ENCODE results near the gene EFCAB6. TPM values are rescaled to one million over a fixed set of nuclear protein-coding genes. Genes with fewer than 3 reads are reported as not detected.

Gene EFCAB6
- total and polyA plus RNA-seq, 8 donors: 0.29 to 10.5 (median 3.5) TPM

DNA sequence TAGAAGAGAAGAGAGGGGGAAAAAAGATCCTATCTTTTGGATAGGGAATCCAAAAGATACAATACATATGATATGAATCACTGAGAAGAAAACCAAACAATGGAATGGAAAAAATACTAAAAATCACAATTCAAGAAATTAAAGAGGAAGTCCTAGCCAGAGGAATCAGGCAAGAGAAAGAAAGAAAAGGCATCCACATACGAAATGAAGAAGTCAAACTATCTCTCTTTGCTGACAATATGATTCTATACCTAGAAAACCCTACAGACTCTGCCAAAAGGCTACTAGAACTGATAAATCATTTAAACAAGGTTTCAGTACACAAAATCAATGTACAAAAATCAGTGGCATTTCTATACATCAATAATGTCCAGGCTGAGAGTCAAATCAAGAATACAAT, 91.4 kb downstream of the EFCAB6 start:
- Histone ChIP-seq H3K4me3 (no peak overlapping the region), H3K27me3 (no peaks in the 10 kb centered on the region), H3K36me3 (peaks cover 0 to 8% (median 2%) of the 10 kb centered on the region in 4 donors), H3K9me3 (no peaks in the 10 kb centered on the region), H3K4me1 (peaks cover 0 to 4% (median 0%) of the 10 kb centered on the region in 4 donors), H3K27ac (no peak overlapping the region)
- no peak for DNase-seq
- WGBS, 5 donors: 32 to 82% (median 75%) methylated on average over 1 of the region's 1 CpG
- intact Hi-C loops (cut with DNase I; ENCODE audit: low total_unique reads): no loop called here
- no peak for TF ChIP-seq POLR2A (IDR thresholded peaks at IDR 0.05)
- TF ChIP-seq, protein P1, sequence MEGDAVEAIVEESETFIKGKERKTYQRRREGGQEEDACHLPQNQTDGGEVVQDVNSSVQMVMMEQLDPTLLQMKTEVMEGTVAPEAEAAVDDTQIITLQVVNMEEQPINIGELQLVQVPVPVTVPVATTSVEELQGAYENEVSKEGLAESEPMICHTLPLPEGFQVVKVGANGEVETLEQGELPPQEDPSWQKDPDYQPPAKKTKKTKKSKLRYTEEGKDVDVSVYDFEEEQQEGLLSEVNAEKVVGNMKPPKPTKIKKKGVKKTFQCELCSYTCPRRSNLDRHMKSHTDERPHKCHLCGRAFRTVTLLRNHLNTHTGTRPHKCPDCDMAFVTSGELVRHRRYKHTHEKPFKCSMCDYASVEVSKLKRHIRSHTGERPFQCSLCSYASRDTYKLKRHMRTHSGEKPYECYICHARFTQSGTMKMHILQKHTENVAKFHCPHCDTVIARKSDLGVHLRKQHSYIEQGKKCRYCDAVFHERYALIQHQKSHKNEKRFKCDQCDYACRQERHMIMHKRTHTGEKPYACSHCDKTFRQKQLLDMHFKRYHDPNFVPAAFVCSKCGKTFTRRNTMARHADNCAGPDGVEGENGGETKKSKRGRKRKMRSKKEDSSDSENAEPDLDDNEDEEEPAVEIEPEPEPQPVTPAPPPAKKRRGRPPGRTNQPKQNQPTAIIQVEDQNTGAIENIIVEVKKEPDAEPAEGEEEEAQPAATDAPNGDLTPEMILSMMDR (IDR thresholded peaks at IDR 0.05): no peak
- no peak for TF ChIP-seq EP300 (IDR thresholded peaks at IDR 0.05)

DNA sequence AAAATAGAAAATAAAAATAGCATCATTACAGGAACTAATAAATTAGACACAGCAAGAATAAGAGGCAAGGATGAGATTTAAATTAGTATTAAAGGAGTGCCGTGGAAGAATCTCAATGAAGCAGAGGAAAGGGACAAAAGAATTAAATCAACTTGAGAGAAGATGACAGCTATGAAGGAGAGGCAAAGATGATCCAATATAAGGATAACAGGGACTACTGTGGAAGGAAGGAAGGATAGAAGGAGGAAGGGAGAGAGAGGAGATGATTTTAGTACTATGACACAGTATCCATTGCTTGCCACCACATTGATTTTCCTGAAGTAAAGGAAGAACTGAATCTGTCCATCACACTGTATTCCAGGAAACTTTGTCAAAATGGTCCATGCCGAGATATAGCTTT, 98.0 kb downstream of the EFCAB6 start:
- Histone ChIP-seq H3K4me1 (no peaks in the 10 kb centered on the region), H3K4me3 (no peak overlapping the region), H3K27me3 (no peaks in the 10 kb centered on the region), H3K9me3 (no peaks in the 10 kb centered on the region), H3K27ac (no peak overlapping the region), H3K36me3 (peaks cover 0 to 14% (median 1%) of the 10 kb centered on the region in 4 donors)
- intact Hi-C loops (cut with DNase I; ENCODE audit: low total_unique reads): no loop called here
- 88 to 99% (median 94%) methylated on average over 2 of the region's 2 CpGs for WGBS, 5 donors
- DNase-seq: no peak
- TF ChIP-seq POLR2A (IDR thresholded peaks at IDR 0.05) (no peak), POLR2AphosphoS5 (IDR thresholded peaks at IDR 0.05) (no peak), EP300 (IDR thresholded peaks at IDR 0.05) (no peak)
- TF ChIP-seq, protein P1 (IDR thresholded peaks at IDR 0.05): no peak

DNA sequence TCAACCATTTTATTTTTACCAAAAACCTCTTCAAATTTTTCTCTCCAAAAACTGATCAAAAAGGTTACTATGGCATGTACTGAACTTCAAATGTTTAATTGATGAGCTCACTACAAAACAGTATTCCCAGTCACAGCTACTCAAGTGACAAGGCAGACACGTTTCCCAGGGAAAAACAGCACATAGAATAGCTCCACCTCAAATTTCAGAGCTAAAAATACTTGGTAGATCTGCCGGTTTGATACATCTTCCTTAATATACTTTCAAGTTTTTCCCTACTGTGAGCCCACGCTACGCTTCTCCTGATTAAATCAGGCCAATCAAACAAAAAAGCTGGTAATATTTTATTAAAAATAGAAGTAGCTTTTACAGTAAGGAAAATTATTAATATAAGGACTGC, 100.4 kb downstream of the EFCAB6 start:
- whole genome bisulfite sequencing, 5 donors: 74 to 83% (median 81%) methylated on average over 4 of the region's 4 CpGs
- Histone ChIP-seq H3K36me3 (peaks cover 0 to 9% (median 0%) of the 10 kb centered on the region in 4 donors), H3K4me1 (no peaks in the 10 kb centered on the region), H3K27me3 (no peaks in the 10 kb centered on the region), H3K27ac (no peak overlapping the region), H3K9me3 (no peaks in the 10 kb centered on the region), H3K4me3 (no peak overlapping the region)
- intact Hi-C loops (cut with DNase I; ENCODE audit: low total_unique reads): no loop called here
- no peak for DNase-seq
- TF ChIP-seq EP300 (IDR thresholded peaks at IDR 0.05) (no peak), POLR2AphosphoS5 (IDR thresholded peaks at IDR 0.05) (no peak), POLR2A (IDR thresholded peaks at IDR 0.05) (no peak)
- TF ChIP-seq, protein P1 (IDR thresholded peaks at IDR 0.05): no peak

DNA sequence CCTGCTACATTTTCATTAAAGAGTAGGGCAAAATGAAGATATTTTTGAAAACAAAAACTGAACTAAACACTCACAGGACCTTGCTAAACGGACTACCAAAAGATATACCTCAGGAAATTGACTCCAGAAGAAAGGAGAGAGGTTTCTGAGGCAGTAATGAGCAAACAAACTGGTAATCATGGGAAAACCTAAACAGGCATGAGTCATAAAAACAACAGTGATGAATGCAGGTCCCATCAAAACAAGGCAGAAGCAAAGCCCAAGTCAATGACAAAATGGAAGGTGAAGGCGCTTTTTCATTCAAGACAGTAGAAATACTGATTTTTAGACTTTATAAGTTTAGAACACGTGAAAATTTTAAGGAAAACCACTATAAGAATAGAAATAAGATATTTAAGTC, 104.5 kb downstream of the EFCAB6 start:
- H3K36me3 ChIP-seq: peaks cover 0 to 5% (median 0%) of the 10 kb centered on the region in 4 donors
- peaks cover 0 to 26% (median 21%) of the 10 kb centered on the region in 4 donors for H3K9me3 ChIP-seq
- H3K27ac ChIP-seq: no peak overlapping the region
- no peak for DNase-seq
- no peaks in the 10 kb centered on the region for H3K4me1 ChIP-seq
- no peaks in the 10 kb centered on the region for H3K27me3 ChIP-seq
- intact Hi-C loops (cut with DNase I; ENCODE audit: low total_unique reads): no loop called here
- TF ChIP-seq EP300 (IDR thresholded peaks at IDR 0.05): no peak
- no peak for TF ChIP-seq POLR2AphosphoS5 (IDR thresholded peaks at IDR 0.05)
- TF ChIP-seq, protein P1 (IDR thresholded peaks at IDR 0.05): no peak
- no peak for TF ChIP-seq POLR2A (IDR thresholded peaks at IDR 0.05)
- 78 to 86% (median 83%) methylated on average over 3 of the region's 3 CpGs for WGBS, 5 donors
- H3K4me3 ChIP-seq: no peak overlapping the region
